ENCODE measurements around the gene CTU2.

GRCh38 chr16:88722784-88723506 lies 16.6 kb downstream of the CTU2 start:
- no peak for TF ChIP-seq RFX5 (IDR thresholded peaks at IDR 0.05; ENCODE audit: low read length)
- TF ChIP-seq TAF1 (IDR thresholded peaks at IDR 0.05; ENCODE audit: borderline replicate concordance, low read depth, low read length): no peak
- TF ChIP-seq CTCF (IDR thresholded peaks at IDR 0.05): no peak
- TF ChIP-seq NFIC (IDR thresholded peaks at IDR 0.05; ENCODE audit: borderline replicate concordance): no peak
- TF ChIP-seq RAD21 (IDR thresholded peaks at IDR 0.05; ENCODE audit: low read length): no peak
- TF ChIP-seq, protein P1, sequence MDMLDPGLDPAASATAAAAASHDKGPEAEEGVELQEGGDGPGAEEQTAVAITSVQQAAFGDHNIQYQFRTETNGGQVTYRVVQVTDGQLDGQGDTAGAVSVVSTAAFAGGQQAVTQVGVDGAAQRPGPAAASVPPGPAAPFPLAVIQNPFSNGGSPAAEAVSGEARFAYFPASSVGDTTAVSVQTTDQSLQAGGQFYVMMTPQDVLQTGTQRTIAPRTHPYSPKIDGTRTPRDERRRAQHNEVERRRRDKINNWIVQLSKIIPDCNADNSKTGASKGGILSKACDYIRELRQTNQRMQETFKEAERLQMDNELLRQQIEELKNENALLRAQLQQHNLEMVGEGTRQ (IDR thresholded peaks at IDR 0.05; ENCODE audit: borderline replicate concordance, low read depth, low read length): no peak
- TF ChIP-seq POLR2AphosphoS5 (IDR thresholded peaks at IDR 0.05; ENCODE audit: low read depth, low read length): no peak
- no peak for TF ChIP-seq FOXM1 (IDR thresholded peaks at IDR 0.05; ENCODE audit: low read depth)
- no peak for TF ChIP-seq RCOR1 (IDR thresholded peaks at IDR 0.05; ENCODE audit: low read length)
- no peak for TF ChIP-seq JUND (IDR thresholded peaks at IDR 0.05)
- no peak for TF ChIP-seq EP300 (IDR thresholded peaks at IDR 0.05; ENCODE audit: borderline replicate concordance in 1 of 2, low read depth in 1 of 2, low read length in 1 of 2)
- TF ChIP-seq MXI1 (IDR thresholded peaks at IDR 0.05; ENCODE audit: low read depth, low read length): no peak
- no peak for TF ChIP-seq CHD2 (IDR thresholded peaks at IDR 0.05; ENCODE audit: low read length, partially characterized antibody)
